NCI-H1417 treated with DMSO at 0.1 percent for 48 hours (cell line): ENCODE data around the gene MCF2.

Experiments used
- DNase-seq: peaks from one replicate; lab custom pipeline; 2025; lab: John Stamatoyannopoulos, UW

The MCF2 gene

DNA sequence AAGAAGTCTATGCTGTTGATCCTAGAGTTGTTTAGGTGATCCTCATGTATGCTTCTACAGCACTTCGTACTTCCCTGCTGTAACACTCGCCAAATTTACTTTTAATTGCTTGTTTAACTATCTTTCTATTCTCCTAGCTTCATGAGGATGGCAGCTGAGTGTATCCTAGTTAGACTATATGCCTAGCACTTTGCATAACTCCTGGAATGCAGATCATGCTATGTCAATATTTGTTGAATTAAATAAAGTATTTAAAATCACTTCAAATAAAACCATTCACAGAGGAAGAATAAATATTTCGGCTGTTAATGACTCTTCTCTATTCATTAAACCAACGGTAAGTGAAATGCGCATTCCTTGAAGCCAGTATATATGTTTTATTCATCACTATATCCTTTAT is 122.4 kb downstream of the MCF2 start:
- no peak for DNase-seq

DNA sequence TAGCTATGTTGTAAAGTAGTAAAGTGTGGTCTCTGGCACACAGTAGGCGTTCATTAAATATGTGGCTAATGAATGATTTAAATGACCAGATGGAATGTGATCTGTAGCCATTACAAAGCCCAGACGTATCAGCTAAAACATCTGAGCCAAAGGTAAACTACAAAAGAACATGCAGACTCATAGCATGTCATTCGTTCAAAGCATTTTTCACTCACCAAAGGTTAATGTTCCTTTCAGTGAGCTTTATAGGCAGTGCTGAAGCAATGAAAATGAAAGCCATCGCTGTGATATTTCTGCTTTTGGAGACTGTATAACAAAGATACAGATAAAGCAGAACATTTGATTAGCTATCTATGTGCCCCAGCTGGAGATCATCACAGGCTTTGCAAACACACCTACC is 126.9 kb downstream of the MCF2 start:
- no peak for DNase-seq

DNA sequence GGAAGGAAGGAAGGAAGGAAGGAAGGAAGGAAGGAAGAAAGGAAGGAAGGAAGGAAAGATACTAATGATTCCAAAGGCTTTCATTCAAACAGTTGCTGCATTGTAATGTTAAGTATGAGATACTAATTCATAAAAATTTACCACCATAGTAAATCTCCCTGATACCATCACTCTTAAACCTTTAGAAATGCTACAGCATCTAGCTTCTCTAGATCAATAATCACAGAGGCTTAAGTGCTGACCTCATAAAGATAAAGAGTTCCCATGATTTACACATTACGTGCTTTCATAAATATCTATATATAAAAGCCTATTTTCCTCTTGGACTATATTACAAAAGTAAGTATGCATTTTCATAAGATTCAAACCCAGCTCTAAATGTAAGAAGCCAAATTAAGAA is 141.0 kb downstream of the MCF2 start:
- DNase-seq = no peak

DNA sequence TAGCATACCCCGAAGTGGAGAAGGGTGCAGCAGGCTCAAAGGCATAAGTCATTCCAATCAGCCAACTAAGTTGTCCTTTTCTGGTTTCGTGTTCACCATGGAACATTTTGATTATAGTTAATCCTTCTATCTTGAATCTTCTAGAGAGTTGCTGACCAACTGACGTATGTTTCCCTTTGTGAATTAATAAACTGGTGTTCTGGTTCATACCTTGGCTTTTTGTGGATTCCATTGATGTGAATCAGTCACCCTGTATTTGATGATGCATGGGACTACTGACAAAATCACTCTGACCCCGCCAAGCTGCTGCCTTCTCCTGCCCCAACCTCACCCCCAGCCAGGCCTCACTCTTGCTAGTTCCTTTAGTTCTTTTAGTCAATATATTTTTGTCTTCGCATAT is 144.7 kb downstream of the MCF2 start:
- DNase-seq = no peak

DNA sequence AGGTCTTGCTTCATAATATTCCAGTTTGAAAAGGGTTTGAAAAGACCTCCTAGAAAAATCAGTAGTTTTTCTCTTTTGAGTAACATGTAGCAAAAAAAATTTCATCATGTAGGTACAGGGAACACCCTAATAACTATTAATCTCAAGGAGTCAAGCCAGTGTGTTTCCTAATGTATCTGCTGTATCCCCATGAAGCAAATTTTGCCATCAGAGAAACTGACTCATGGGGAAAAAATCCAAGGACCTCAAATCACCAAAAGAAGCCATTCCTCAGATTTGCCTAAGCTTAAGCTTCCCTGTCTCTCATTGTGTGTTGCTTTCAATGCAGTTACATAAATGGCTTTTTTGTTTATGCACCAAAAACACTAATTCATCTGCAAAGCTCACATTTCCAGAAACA is 147.7 kb downstream of the MCF2 start:
- DNase-seq = no peak

DNA sequence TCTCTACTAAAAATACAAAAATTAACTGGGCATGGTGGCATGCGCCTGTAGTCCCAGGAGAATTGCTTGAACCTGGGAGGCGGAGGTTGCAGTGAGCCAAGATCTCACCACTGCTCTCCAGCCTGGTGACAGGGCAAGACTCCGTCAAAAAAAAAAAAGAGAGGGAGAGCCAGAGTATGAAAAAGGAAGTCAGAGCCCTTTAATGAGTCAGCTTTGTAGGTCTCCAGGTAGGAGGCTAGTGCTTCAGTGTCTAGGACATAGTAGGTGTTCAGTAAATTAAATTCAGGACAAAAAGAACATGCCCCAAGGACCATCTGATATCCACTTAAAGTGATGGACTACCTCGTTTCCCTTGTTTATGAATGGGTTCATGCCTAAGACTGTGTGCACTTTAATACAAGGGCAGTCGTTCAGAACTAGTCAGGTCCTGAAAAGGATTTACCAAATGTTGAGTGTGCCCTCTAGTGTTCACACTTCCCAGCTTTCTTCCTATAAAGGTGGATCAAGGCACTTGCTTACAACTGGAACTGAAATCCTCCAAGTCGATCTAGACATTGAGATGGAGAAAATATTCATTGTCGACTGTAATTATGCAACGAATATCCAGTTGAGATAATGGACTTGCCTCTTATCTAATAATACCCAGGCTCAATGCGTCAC is 148.5 kb downstream of the MCF2 start:
- DNase-seq = no peak

DNA sequence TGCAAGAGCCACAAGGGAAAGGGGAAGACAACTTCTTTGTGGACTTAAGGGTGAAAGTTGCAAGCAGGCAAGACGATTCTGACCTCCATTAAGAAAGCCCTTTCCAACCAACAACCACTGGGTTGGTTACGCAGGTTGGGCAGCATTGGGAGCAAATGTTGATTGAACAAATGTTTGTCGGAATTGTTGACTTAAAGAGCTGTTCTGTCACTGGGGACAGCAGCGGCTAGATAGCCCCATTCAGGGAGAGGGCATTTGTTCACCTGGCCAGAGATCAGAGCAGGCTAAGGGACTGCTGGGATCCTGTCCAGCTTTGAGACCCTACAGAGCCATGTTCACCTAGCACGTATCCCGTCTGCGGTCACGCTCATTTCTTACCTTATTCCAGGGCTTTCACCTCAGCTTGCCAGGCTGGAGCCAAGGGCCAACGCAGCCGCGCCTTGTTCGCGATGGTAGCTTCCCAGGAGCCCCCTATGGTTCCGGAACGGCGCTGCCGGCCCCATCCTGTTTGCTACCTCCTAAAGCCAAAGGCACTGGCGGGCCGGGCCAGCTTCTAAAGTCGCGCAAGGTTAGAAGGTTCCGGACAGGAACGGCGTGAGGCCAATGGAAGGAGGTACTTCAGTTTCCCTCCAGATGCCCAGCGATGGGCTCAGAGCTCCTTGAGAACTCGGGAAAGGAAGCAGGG is 152.8 kb downstream of the MCF2 start:
- no peak for DNase-seq

DNA sequence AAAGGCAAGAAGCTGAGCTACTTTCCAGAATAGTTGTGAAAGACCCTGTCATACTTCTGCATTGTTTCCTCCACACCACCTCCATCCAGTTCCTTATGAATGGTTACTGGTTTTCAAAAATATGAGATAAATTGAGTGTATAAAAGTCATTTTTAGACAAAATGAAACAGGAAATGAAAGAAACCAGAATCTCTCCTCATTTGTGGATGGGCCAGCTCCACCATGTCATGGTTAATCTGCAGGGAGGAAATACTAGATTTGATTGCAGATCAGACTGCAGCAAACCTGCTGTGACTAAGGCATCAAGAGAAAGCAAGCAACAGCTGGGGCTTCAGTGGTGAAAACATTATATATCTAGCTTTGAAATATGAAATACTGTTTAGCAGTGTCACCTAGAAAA is 153.6 kb downstream of the MCF2 start:
- no peak for DNase-seq

DNA sequence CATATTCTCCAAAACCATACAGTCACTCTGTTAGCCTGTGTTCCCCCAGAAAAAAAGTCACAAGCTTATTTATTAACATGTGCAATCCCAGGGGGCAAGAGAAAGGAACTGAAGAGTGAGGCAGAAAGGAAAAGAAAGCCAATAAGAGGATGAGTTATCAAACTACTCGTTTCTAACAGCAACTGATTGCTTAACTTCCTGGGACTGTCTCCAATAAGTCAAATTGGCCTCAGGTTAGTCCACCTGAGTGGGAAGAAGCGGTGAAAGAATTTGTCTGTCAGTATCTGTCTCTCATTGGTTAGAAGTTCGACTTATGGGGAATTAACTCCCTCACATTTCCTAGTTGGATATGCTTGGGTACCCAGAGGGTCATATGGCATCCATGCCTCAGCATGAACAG is 163.4 kb downstream of the MCF2 start:
- DNase-seq = no peak

DNA sequence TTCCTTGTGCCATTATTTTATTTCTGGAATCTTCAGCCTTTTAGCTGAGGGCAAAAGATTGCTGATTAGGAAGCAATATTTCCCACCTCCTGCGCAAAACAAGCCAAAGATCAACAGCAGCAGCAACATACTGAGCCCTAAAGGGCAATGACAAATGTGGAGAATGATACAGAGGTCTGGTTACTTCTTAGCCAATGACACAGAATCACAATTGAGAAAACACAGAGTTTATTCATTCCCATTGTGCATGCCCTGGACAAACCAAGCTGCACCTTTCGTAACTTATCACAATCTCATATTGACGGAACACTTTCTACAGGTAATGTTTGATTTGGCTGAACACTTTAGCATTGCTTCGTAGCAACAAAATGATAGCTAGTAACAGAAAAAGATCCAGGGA is 164.0 kb downstream of the MCF2 start:
- DNase-seq = no peak

DNA sequence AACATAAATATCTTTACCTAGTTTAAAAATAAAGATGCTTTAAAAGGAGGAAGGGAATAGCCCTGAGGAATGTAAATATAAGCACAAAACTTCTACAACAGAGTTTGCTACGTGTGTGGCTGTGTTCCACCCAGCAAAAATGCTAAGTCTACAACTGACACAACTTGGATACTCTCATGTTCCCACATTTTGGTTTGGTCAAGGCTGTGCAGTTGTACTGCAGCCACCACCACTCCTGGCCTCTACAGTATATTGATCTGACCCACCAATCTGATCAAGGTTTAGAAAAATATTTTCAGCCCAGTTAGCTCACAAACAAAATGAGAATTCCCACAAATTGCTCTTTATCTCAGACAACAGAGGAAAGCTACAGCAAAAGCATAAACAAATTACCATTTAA is 165.3 kb downstream of the MCF2 start:
- DNase-seq = no peak

DNA sequence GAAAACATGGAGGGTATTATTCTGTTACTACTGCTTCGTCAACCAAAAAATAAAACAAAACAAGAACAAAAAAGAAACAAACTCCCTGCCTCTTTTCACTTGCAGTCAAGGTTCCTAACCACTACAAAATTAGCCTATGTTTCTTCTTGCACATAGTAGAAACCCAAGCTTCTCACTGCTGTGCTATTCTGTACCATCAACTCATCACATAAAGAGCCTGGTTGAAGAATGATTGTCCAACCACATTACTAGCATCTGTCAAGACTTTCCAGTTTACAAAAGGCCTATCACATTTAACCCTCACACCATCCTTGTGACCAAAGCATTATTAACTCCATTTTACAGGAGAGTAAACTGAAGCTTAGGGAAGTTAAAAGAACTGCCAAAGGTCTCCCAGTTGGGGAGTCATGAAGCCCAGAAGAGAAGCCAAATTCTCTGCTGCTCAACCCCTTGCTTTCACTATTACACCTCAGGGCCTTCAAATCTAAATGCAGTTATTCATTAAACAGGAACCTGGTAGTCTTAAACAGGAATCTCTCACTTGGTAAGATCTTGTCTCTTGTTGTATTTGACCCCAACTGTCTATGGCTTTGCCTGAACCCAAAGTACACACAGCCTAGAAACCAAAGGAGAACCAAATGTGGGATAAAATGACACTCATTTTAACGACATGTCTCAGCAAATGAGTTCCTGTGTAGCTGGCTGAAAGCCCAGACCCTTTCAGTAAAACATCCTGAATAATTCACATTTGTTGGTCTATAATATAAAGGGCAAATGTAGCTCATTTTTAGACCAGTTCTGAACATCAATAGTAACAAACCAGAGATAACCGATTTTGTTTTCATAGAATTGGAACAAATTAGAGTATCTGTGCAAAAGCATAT is 168.8 kb downstream of the MCF2 start:
- DNase-seq = no peak

DNA sequence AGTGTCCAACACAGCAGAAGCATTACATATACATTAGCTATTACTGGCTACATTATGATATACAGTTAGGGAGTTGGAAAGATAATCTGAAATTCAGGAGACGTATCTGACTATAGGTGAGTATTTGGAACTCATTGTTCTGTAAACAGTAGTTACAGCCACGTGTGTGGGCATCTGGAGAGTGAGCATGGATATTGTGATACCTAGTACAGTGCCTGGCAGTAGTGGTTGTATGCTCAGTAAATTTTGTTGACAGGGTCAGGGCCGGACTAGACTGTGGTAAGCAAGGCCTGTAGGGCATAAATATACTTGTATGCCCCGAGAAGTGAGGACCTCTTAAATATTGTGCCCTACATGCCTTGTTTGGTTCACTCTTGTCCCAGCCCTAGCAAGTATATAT is 174.5 kb downstream of the MCF2 start:
- DNase-seq = no peak

DNA sequence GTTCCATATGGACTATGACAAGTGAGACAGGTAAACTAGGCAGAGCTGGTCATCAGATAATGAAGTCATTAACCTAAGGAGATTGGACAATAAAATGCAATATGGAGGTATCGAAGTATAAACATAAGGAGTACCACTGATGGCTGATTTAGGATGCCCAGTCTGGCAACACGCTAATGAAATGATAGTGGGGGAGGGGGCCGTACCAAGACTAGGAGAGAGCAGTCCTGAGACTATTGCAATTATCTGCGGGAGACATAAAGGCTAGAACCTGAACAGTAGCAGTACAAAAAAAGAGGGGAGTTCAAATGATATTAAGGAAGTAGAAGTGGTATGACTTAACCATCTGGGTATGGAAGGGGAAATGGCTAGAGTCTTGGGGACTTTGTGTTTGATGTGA is 175.1 kb downstream of the MCF2 start:
- no peak for DNase-seq
